Measurements from ENCODE around the gene EVA1A. TPM values are rescaled to one million over a fixed set of nuclear protein-coding genes. Genes with fewer than 3 reads are reported as not detected.

The EVA1A gene
- total RNA-seq, 1 donor: 28.1 TPM

- TF ChIP-seq CTCF (IDR thresholded peaks at IDR 0.05; ENCODE audit: insufficient read depth, low read length): no peak
- DNase-seq (ENCODE audit: low read depth): no peak
- no peak overlapping the region for H3K4me3 ChIP-seq (ENCODE audit: low read depth, low read length)
Measured at GRCh38 chr2:75526842-75527241, 33.9 kb downstream of the EVA1A start.

GRCh38 chr2:75525434-75526310 is 35.1 kb downstream of the EVA1A start:
- DNase-seq (ENCODE audit: low read depth): no peak
- TF ChIP-seq CTCF (IDR thresholded peaks at IDR 0.05; ENCODE audit: insufficient read depth, low read length): no peak
- H3K4me3 ChIP-seq (ENCODE audit: low read depth, low read length): no peak overlapping the region

GRCh38 chr2:75524276-75524911 is 36.3 kb downstream of the EVA1A start:
- DNase-seq (ENCODE audit: low read depth): no peak
- no peak overlapping the region for H3K4me3 ChIP-seq (ENCODE audit: low read depth, low read length)
- TF ChIP-seq CTCF (IDR thresholded peaks at IDR 0.05; ENCODE audit: insufficient read depth, low read length): no peak

GRCh38 chr2:75523313-75524275 is 37.1 kb downstream of the EVA1A start:
- TF ChIP-seq CTCF (IDR thresholded peaks at IDR 0.05; ENCODE audit: insufficient read depth, low read length): no peak
- no peak overlapping the region for H3K4me3 ChIP-seq (ENCODE audit: low read depth, low read length)
- peak; percentile 79 for DNase-seq (ENCODE audit: low read depth)

- H3K4me3 ChIP-seq (ENCODE audit: low read depth, low read length): no peak overlapping the region
- DNase-seq (ENCODE audit: low read depth): no peak
- no peak for TF ChIP-seq CTCF (IDR thresholded peaks at IDR 0.05; ENCODE audit: insufficient read depth, low read length)
Measured at GRCh38 chr2:75522543-75523312, 38.0 kb downstream of the EVA1A start.
